Activated CD8-positive, alpha-beta T cell treated with anti-CD3 and anti-CD28 coated beads, Interleukin-2, amount 10 ng/mL, durations not matched to agents 7 days and 5 days (primary cell): ENCODE measurements around the gene ASPHD1. TPM values are rescaled to one million over a fixed set of nuclear protein-coding genes. Genes with fewer than 3 reads are reported as not detected.

Experiments
- ATAC-seq: fragments of 150-1000 bp; cut with Tn5 transposase; one replicate; pipeline ENCODE4 v1.10.0; 2021; ENCODE audit warnings: moderate library complexity
- CTCF ChIA-PET: fragments of 350-600 bp; sonication (Branson Sonifier 250); formaldehyde crosslinking; loops from one replicate; lab custom pipeline; 2021; ENCODE audit warnings: antibody characterized with exemption; lab: Charles Lee
- POLR2A ChIA-PET: fragments of 350-600 bp; sonication (Branson Sonifier 250); formaldehyde crosslinking; loops from one replicate; lab custom pipeline; 2021; ENCODE audit warnings: antibody characterized with exemption; lab: Charles Lee
- DNase-seq: peaks from one replicate; pipeline ENCODE4 v3.0.0-alpha.2; 2020
- H3K27ac Mint-ChIP-seq: one replicate; pipeline ENCODE4 v1.8.0; 2021; ENCODE audit warnings: mild to moderate bottlenecking, mixed read lengths
- H3K27me3 Mint-ChIP-seq: one replicate; pipeline ENCODE4 v1.8.0; 2021; ENCODE audit warnings: low read depth, mixed read lengths
- H3K36me3 Mint-ChIP-seq: one replicate; pipeline ENCODE4 v1.8.0; 2021; ENCODE audit warnings: low read depth, mixed read lengths
- H3K4me1 Mint-ChIP-seq: one replicate; pipeline ENCODE4 v1.8.0; 2021; ENCODE audit warnings: low read depth, mixed read lengths
- H3K4me3 Mint-ChIP-seq: one replicate; pipeline ENCODE4 v1.8.0; 2021; ENCODE audit warnings: mild to moderate bottlenecking, mixed read lengths
- H3K9me3 Mint-ChIP-seq: one replicate; pipeline ENCODE4 v1.8.0; 2022; ENCODE audit warnings: mixed read lengths; ENCODE audit not compliant: insufficient read depth
- total RNA-seq, 2 experiments: library from RNA; stranded (reverse); gene quantifications; one replicate each; pipeline ENCODE4 v1.2.3, GENCODE V29; 2021

ASPHD1 gene, protein sequence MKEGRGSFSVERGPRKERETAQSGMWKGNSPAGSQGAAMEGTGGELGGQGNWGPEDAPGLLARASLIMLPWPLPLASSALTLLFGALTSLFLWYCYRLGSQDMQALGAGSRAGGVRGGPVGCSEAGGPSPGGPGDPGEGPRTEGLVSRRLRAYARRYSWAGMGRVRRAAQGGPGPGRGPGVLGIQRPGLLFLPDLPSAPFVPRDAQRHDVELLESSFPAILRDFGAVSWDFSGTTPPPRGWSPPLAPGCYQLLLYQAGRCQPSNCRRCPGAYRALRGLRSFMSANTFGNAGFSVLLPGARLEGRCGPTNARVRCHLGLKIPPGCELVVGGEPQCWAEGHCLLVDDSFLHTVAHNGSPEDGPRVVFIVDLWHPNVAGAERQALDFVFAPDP
- total RNA-seq = under 1 TPM in 1 of 2 experiments, not detected in 1; 0.24 TPM

GRCh38 chr16:29900102-29900887 lies at the start of gene ASPHD1:
TSS of gene ASPHD1 (plus strand) at chr16:29900488. CDS start at chr16:29900972, 484 bp downstream.
- peaks cover 12% of the 10 kb centered on the region for H3K4me1 Mint-ChIP-seq
- H3K27ac Mint-ChIP-seq = no peak within 1 kb of the TSS
- peaks cover 24% of the 10 kb centered on the region for H3K27me3 Mint-ChIP-seq
- CTCF ChIA-PET = interaction anchor here (0.7 to 3.1 kb wide), 4 partner anchors 9 to 199 kb away, joined by 3 to 10 read pairs (median 4); partner anchors contain the start of gene TAOK2
- peak within 1 kb of the TSS; percentile 67 for H3K4me3 Mint-ChIP-seq
- DNase-seq (no peak), ATAC-seq (peak; percentile 88)
- H3K9me3 Mint-ChIP-seq = no peaks in the 10 kb centered on the region
- POLR2A ChIA-PET = interaction anchor here (1.0 kb wide), 1 partner anchor 26 kb away, joined by 7 read pairs; the partner anchor contains the start of gene KCTD13
- H3K36me3 Mint-ChIP-seq = no peaks in the 10 kb centered on the region

DNA sequence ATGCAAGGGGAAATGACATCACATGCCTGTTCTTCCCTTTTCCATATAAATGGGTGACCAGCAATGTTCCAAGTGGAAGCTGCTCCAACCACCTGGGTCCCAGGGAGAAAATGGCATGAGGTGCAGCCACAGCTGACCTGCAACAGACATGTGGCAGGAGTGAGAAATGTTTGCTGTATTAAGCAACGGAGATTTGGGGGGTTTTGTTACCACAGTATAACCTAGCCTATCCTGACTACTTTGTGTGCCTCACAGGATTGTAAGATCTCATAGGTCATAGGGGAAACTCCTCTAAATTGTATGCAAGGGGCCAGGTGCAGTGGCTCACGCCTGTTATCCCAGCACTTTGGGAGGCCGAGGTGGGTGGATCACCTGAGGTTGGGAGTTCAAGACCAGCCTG lies 49.3 kb upstream of the ASPHD1 start:
- peaks cover 6% of the 10 kb centered on the region for H3K4me1 Mint-ChIP-seq
- ChIA-PET POLR2A (no interaction called here), CTCF (interaction anchor here (1.2 to 5.2 kb wide), 2 partner anchors 151 to 159 kb away, joined by 3 to 93 read pairs; no protein-coding TSS in a partner anchor)

GRCh38 chr16:29852654-29853053 lies 47.6 kb upstream of the ASPHD1 start:
- Mint-ChIP-seq H3K27ac (no peak overlapping the region), H3K36me3 (peaks cover 16% of the 10 kb centered on the region), H3K4me3 (no peak overlapping the region), H3K9me3 (no peaks in the 10 kb centered on the region), H3K4me1 (peaks cover 6% of the 10 kb centered on the region), H3K27me3 (no peaks in the 10 kb centered on the region)
- POLR2A ChIA-PET = no interaction called here
- CTCF ChIA-PET = interaction anchor here (0.7 to 1.3 kb wide), 2 partner anchors 37 to 109 kb away, joined by 3 read pairs; partner anchors contain the start of genes PAGR1 and TMEM219
- DNase-seq (no peak), ATAC-seq (no peak)

More for the DNA sequence above, 49.3 kb upstream of the ASPHD1 start:
- H3K27ac Mint-ChIP-seq = no peak overlapping the region
- H3K36me3 Mint-ChIP-seq = peaks cover 19% of the 10 kb centered on the region
- ATAC-seq (no peak), DNase-seq (no peak)
- H3K9me3 Mint-ChIP-seq = no peaks in the 10 kb centered on the region
- no peaks in the 10 kb centered on the region for H3K27me3 Mint-ChIP-seq
- no peak overlapping the region for H3K4me3 Mint-ChIP-seq

DNA sequence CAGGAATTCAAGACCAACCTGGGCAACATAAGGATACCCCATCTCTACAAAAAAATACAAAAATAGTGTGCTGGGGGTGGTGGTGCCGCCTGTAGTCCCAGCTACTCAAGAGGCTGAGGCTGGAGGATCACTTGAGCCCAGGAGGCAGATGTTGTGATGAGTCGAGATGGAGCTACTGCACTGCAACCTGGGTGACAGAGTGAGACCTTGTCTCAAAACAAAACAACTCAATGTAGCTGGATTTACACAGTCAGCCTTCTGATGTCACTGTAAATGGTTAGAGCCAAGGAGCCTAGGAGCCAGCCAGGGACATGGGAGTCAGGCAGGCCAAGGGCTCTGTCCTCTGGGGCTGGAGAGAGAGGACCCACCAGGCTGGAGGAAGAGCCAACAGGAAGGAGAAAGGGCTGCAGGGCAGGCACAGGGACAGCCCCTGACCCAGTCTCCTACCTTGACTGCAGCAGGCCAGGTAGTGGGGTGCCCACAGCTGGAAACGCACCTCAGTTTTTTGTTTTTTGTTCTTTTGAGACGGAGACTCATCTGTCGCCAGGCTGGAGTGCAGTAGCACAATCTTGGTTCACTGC lies 45.7 kb upstream of the ASPHD1 start:
- no peaks in the 10 kb centered on the region for H3K27me3 Mint-ChIP-seq
- H3K36me3 Mint-ChIP-seq = peaks cover 20% of the 10 kb centered on the region
- no peak for ATAC-seq
- H3K9me3 Mint-ChIP-seq = no peaks in the 10 kb centered on the region
- H3K4me3 Mint-ChIP-seq = no peak overlapping the region
- no peak for DNase-seq
- H3K4me1 Mint-ChIP-seq = no peaks in the 10 kb centered on the region
- ChIA-PET POLR2A (interaction anchor here (0.5 kb wide), 1 partner anchor 10 kb away, joined by 3 read pairs; no protein-coding TSS in a partner anchor), CTCF (interaction anchor here (0.9 to 1.9 kb wide), 4 partner anchors 9 to 177 kb away, joined by 3 to 7 read pairs (median 4); partner anchors contain the start of gene TLCD3B)
- no peak overlapping the region for H3K27ac Mint-ChIP-seq

DNA sequence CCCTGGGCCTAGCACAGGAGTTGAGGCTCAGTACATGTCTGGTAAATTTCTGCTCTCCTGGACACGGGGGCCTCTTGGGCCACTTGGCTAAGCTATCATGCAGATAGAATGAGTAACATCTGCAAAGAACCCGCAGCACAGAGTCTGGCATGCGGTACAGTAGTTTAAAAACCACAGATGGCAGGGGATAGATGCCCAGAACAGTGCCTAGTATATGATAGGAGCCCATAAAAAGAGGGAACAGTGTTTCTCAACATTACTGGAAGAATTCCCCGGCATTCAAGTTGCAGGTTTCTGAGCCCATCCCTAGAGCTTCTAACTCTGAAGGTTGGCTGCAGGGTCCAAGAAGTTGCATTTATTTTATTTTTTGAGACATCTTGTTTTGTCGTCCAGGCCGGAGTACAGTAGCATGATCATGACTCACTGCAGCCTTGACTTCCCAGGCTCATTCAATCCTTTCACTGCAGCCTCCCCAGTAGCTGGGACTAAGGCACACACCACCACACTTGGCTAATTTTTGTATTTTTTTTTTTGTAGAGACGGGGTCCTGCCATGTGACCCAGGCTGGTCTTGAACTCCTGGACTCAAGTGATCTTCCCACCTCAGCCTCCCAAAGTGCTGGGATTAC lies 43.0 kb upstream of the ASPHD1 start:
- H3K4me3 Mint-ChIP-seq = no peak overlapping the region
- CTCF ChIA-PET = interaction anchor here (3.1 kb wide), 1 partner anchor 9 kb away, joined by 17 read pairs; no protein-coding TSS in a partner anchor
- peaks cover 28% of the 10 kb centered on the region for H3K36me3 Mint-ChIP-seq
- ATAC-seq (no peak), DNase-seq (no peak)
- no peaks in the 10 kb centered on the region for H3K27me3 Mint-ChIP-seq
- H3K9me3 Mint-ChIP-seq = no peaks in the 10 kb centered on the region
- H3K4me1 Mint-ChIP-seq = peaks cover 15% of the 10 kb centered on the region
- no peak overlapping the region for H3K27ac Mint-ChIP-seq
- POLR2A ChIA-PET = interaction anchor here (0.7 kb wide), 1 partner anchor 9 kb away, joined by 3 read pairs; no protein-coding TSS in a partner anchor

DNA sequence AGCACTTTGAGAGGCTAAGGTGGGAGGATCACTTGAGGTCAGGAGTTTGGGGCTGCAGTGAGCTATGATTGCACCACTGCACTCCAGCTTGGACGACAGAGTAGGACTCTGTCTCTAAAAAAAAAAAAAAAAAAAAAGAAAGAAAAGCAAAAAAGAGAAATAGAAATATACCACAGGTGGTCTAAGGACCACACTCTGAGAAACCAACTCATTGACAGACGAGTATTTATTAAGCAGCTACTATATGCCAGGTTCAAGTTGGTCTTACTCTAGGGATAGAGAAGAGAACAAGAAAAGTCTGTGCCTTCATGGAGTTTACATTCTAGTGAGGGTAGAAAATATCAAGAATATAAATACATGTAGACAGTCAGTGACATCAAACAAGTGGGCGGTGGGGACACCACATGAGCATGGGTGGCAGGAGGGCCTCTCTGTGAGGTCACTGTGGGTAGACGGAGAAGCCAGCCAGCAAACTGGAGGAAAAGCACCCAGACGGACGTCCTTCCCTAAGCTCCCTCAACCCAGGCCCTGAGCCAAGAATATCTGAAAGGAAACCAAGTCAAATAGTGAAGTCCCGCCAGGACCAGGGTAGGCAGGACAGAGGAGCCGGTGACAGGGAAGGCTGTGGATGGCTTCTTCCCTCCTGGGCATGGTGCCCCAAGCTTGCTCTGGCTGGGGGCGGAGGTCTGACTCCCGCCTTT lies 42.0 kb upstream of the ASPHD1 start:
- Mint-ChIP-seq H3K27me3 (no peaks in the 10 kb centered on the region), H3K4me3 (no peak overlapping the region), H3K27ac (no peak overlapping the region), H3K4me1 (peaks cover 20% of the 10 kb centered on the region), H3K9me3 (no peaks in the 10 kb centered on the region), H3K36me3 (peaks cover 28% of the 10 kb centered on the region)
- ChIA-PET POLR2A (interaction anchor here (0.6 kb wide), 2 partner anchors 10 to 806 kb away, joined by 3 read pairs; no protein-coding TSS in a partner anchor), CTCF (interaction anchor here (1.6 to 3.1 kb wide), 2 partner anchors 10 to 42 kb away, joined by 6 to 17 read pairs; partner anchors contain the start of gene PAGR1)
- ATAC-seq (no peak), DNase-seq (no peak)

DNA sequence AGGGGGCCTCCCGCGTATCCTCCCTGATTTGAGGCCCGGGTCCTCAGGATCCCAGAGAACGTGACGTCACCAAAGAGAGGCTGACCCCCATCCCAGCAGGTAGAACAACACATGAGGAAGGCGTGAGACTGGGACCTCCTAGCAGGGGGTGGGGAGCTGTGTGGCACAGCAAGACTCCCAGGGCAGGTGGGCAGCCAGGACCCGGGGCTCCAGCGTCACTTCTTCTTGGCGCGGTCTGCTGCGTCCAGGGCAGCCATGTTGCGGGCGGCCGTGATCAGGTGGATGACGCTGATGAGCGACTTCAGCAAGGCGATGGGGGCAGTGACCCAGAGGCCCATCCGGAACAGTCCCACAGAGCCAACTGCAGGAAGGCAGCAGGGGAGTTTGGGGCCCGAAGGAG lies 41.3 kb upstream of the ASPHD1 start:
- POLR2A ChIA-PET = no interaction called here
- no peak for ATAC-seq
- Mint-ChIP-seq H3K4me1 (peaks cover 25% of the 10 kb centered on the region), H3K27ac (no peak overlapping the region), H3K4me3 (no peak overlapping the region), H3K9me3 (no peaks in the 10 kb centered on the region), H3K27me3 (no peaks in the 10 kb centered on the region), H3K36me3 (peaks cover 28% of the 10 kb centered on the region)
- CTCF ChIA-PET = interaction anchor here (1.6 to 3.1 kb wide), 2 partner anchors 11 to 43 kb away, joined by 6 to 17 read pairs; partner anchors contain the start of gene PAGR1
- DNase-seq = no peak

DNA sequence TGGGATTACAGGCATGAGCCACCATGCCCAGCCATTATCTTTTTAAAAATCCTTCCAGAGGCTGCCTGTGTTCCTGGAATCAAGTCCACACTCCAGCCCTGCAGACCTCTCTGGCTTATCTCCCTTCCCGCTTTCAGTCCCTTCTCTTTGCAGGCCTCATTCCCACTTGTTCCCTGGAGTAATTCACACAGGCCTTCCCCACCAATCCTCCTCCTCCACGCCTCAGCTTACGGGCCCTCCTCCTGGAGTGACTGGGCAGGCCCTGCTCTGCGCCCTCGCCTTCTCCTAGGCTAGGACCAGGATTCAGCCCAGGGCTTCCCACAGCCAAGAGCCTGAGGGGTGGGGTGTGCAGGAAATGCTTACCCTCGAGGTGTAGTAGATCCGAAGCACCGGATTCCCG lies 40.1 kb upstream of the ASPHD1 start:
- Mint-ChIP-seq H3K27me3 (no peaks in the 10 kb centered on the region), H3K4me1 (peaks cover 25% of the 10 kb centered on the region), H3K36me3 (peaks cover 28% of the 10 kb centered on the region), H3K9me3 (no peaks in the 10 kb centered on the region), H3K4me3 (no peak overlapping the region), H3K27ac (no peak overlapping the region)
- DNase-seq (no peak), ATAC-seq (no peak)
- CTCF ChIA-PET = interaction anchor here (1.2 kb wide), 1 partner anchor 12 kb away, joined by 9 read pairs; no protein-coding TSS in a partner anchor
- POLR2A ChIA-PET = interaction anchor here (1.1 kb wide), 1 partner anchor 101 kb away, joined by 3 read pairs; the partner anchor contains the start of gene TMEM219

DNA sequence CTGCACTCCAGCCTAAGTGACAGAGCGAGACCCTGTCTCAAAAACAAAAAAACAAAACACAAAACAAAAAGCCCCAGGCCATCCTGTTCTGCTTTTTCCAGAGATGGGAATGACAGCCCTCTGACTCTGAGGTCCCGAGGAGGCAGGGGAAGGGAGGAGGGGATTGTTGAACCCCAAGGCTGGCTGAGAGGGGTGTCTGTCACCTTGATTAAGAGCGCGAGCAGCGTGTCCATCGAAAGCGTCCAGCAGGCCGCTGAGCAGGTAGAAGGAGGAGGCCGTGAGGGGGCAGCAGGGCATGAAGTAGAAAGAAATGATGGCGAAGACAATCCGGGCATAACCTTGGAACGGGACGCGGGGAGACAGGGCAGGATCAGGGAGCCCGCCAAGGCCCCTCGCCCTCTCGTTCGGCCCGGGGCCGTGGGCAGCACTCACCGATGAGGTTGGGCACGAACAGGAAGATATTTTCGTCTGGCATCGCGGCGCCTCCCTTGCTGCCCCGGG lies 37.9 kb upstream of the ASPHD1 start:
- ATAC-seq (no peak), DNase-seq (peak; percentile 32)
- peaks cover 26% of the 10 kb centered on the region for H3K36me3 Mint-ChIP-seq
- no peaks in the 10 kb centered on the region for H3K9me3 Mint-ChIP-seq
- peaks cover 26% of the 10 kb centered on the region for H3K4me1 Mint-ChIP-seq
- CTCF ChIA-PET = interaction anchor here (0.7 to 1.5 kb wide), 6 partner anchors 14 to 170 kb away, joined by 3 to 5 read pairs (median 4); partner anchors contain the start of gene TAOK2
- peak overlapping the region; percentile 91 for H3K4me3 Mint-ChIP-seq
- H3K27ac Mint-ChIP-seq = peak overlapping the region; percentile 100
- no peaks in the 10 kb centered on the region for H3K27me3 Mint-ChIP-seq
- POLR2A ChIA-PET = interaction anchor here (1.2 kb wide), 1 partner anchor 133 kb away, joined by 3 read pairs; the partner anchor contains the start of gene HIRIP3
